HUES6 (cell line): ENCODE results near the gene MESD.

ENCODE experiments used
- H3K27ac ChIP-seq: 2 replicates; pipeline ENCODE4 v1.7.0; 2013; ENCODE audit warnings: low read depth, mild to moderate bottlenecking, low read length, inconsistent platforms
- H3K27me3 ChIP-seq: 2 replicates; pipeline ENCODE4 v1.6.1; 2013; ENCODE audit warnings: low read length; ENCODE audit not compliant: control insufficient read depth, insufficient read depth
- H3K36me3 ChIP-seq: 2 replicates; pipeline ENCODE4 v1.6.1; 2013; ENCODE audit warnings: low read length; ENCODE audit not compliant: control insufficient read depth, insufficient read depth
- H3K4me1 ChIP-seq: 2 replicates; pipeline ENCODE4 v1.6.1; 2013; ENCODE audit warnings: low read length; ENCODE audit not compliant: control insufficient read depth, insufficient read depth
- H3K4me3 ChIP-seq: 2 replicates; pipeline ENCODE4 v1.5.1; 2013; ENCODE audit warnings: low read depth, low read length
- H3K9ac ChIP-seq: one replicate; pipeline ENCODE4 v1.6.1; 2013; ENCODE audit warnings: mild to moderate bottlenecking, low read length
- H3K9me3 ChIP-seq: 2 replicates; pipeline ENCODE4 v1.6.1; 2013; ENCODE audit warnings: low read depth, low read length; ENCODE audit not compliant: control insufficient read depth, insufficient read depth

MESD gene

GRCh38 chr15:80948651-80949292, 40.8 kb downstream of the MESD start:
- Histone ChIP-seq H3K9me3 (no peaks in the 10 kb centered on the region), H3K27me3 (no peaks in the 10 kb centered on the region), H3K9ac (no peak overlapping the region), H3K27ac (no peak overlapping the region), H3K4me3 (no peak overlapping the region), H3K36me3 (peaks cover 54% of the 10 kb centered on the region), H3K4me1 (peaks cover 9% of the 10 kb centered on the region)

GRCh38 chr15:80946576-80946975, 43.0 kb downstream of the MESD start:
- Histone ChIP-seq H3K4me3 (no peak overlapping the region), H3K27ac (no peak overlapping the region), H3K27me3 (no peaks in the 10 kb centered on the region), H3K4me1 (no peaks in the 10 kb centered on the region), H3K9me3 (no peaks in the 10 kb centered on the region), H3K9ac (no peak overlapping the region), H3K36me3 (peaks cover 54% of the 10 kb centered on the region)

DNA sequence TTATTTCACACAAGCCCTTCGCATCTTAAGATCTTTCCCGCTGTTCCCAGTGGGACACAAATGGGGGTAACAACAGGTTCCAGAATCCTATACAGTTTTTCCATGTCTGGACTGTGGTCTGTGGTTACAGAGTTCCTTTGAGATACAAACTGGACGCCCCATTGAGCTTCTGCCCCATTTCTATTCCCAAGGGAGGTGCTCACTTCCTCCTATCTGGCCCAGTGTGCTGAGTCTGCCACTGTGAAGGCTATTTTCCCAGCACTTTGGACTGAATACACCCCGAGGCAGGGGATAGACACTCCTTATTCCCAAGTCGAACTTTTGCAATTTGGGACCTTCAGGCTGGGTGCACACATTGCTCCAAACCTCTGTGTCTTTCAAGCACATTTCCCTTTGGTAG, 44.0 kb downstream of the MESD start:
- Histone ChIP-seq H3K4me1 (no peaks in the 10 kb centered on the region), H3K9me3 (no peaks in the 10 kb centered on the region), H3K36me3 (peaks cover 49% of the 10 kb centered on the region), H3K27me3 (no peaks in the 10 kb centered on the region), H3K9ac (no peak overlapping the region), H3K27ac (no peak overlapping the region), H3K4me3 (no peak overlapping the region)

DNA sequence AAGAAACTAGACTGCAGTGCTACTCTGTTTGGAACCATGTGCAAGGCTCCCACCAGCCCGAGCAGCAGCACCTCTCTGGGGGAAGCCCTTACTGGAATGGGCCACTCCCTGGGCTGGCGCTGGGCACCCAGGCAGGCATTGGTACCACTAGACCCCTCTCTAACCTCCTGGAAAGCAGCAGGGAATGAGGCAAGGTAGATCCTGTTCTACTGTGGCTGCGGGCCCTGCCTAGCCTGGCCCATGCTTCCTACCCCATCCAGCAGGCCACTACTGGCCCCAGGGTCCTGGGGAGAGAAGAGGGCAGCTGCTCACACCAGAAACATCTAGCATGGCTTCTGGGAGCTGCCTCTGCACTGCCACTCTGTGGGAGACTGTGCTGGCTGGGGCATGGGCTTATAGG, 44.8 kb downstream of the MESD start:
- Histone ChIP-seq H3K4me3 (no peak overlapping the region), H3K27me3 (no peaks in the 10 kb centered on the region), H3K36me3 (peaks cover 45% of the 10 kb centered on the region), H3K4me1 (no peaks in the 10 kb centered on the region), H3K9me3 (no peaks in the 10 kb centered on the region), H3K27ac (no peak overlapping the region), H3K9ac (no peak overlapping the region)

DNA sequence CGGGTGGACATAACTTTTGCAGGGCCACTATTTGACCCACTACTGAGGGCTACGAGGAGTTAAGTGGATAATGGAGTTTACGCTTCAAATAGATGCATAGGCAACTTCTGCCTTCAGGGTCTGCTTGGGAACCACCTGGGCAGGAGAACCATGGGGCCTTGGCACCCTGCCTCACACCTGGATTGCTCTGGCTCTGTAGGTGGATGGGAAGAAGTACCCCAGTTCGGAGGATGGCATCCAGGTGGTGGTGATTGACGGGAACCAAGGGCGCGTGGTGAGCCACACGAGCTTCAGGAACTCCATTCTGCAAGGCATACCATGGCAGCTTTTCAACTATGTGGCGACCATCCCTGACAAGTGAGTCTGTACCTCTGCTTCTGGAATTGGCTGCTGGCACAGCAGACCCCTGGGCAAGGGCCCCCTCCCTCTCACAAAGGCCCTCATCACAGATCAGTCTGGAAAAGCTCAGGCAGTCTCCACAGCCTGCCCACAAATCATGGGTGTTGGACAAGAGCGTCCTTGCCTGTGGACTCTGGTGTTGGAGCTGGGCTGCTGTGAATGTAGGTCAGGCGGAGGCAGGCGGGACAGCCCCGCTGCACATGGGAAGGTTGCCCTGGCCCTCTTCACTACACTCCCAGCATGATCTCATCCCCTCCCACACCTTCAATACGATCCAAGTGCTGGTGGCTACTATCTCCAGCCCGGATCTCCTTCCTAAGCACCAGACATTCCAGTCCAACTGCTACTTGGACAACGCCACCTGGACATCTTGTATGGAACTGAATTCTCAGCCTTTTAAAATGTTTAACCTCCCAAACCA, 46.7 kb downstream of the MESD start:
- no peaks in the 10 kb centered on the region for H3K9me3 ChIP-seq

DNA sequence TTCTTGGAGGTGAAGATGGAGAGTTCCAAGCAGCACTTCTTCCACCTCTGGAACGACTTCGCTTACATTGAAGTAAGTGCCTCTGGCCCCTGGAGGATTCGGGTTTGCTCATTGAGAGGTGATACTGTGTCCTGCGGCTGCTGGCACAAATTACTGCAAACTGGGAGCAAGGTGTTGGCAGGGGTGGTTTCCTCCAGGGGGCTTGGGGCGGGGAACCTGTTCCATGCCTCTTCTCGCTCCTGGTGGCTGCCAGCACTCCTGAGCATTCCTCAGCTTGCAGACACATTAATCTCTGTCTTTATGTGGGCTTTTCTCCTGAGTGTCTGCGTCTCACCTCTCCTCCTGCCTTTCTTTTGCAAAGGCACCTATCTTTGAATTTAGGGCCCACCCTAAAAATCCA, 47.4 kb downstream of the MESD start:
- Histone ChIP-seq H3K27ac (no peak overlapping the region), H3K9me3 (no peaks in the 10 kb centered on the region), H3K4me1 (no peaks in the 10 kb centered on the region), H3K4me3 (no peak overlapping the region), H3K9ac (no peak overlapping the region), H3K27me3 (no peaks in the 10 kb centered on the region), H3K36me3 (peaks cover 24% of the 10 kb centered on the region; the same call in 1 of the 2 replicates)

More for the DNA sequence above, 46.7 kb downstream of the MESD start:
- no peaks in the 10 kb centered on the region for H3K4me1 ChIP-seq
- no peak overlapping the region for H3K9ac ChIP-seq
- H3K27ac ChIP-seq: no peak overlapping the region
- H3K4me3 ChIP-seq: no peak overlapping the region
- H3K27me3 ChIP-seq: no peaks in the 10 kb centered on the region
- H3K36me3 ChIP-seq: peaks cover 30% of the 10 kb centered on the region

DNA sequence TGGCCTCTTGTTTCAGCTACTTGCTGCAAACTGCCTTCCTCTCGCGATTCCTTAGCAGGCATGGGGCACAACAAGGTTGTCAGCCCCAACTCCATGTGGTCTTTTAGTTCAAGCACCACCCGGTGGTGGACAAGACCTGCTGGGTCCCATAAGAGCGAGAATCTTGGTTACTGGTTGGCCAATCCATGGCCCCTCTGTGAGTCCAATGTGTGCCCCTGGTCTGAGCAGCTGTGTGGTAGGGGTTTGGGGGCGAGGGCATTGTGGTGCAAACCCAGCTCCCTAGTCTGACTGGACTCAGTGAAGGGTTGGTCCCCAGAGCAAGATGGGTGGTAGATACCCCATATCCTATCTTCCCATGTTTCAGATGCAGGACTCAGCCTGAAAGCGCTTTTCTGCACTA, 48.8 kb downstream of the MESD start:
- H3K36me3 ChIP-seq: 0 out of 2 replicates have a peak, but pooled peaks cover 9% of the 10 kb centered on the region
- H3K9me3 ChIP-seq: no peaks in the 10 kb centered on the region
- no peak overlapping the region for H3K4me3 ChIP-seq
- no peak overlapping the region for H3K27ac ChIP-seq
- no peak overlapping the region for H3K9ac ChIP-seq
- H3K4me1 ChIP-seq: no peaks in the 10 kb centered on the region
- no peaks in the 10 kb centered on the region for H3K27me3 ChIP-seq

GRCh38 chr15:80940331-80940730, 49.3 kb downstream of the MESD start:
- no peak overlapping the region for H3K9ac ChIP-seq
- H3K4me1 ChIP-seq: peaks cover 1% of the 10 kb centered on the region; the same call in 1 of the 2 replicates
- no peak overlapping the region for H3K4me3 ChIP-seq
- H3K27me3 ChIP-seq: no peaks in the 10 kb centered on the region
- no peaks in the 10 kb centered on the region for H3K9me3 ChIP-seq
- no peak overlapping the region for H3K27ac ChIP-seq
- H3K36me3 ChIP-seq: 0 out of 2 replicates have a peak, but pooled peaks cover 9% of the 10 kb centered on the region

DNA sequence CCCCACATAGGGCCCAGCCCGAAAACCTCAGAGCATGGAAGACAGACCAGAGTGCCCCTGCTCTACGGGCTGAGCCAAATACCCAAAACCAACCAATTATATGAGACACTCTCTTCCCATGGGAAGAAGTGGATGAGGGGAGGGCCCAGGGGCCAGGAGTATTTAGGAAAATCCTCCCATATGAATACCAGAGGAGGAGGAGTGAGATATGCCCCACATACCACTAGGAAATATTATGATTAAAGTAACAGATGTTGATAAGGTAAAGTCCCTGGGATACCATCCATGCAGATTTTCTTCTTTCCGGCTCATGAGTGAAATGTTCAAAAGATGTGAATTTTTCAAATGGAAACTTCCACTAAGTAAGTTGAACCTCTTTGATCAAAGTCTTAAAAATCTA, 50.4 kb downstream of the MESD start:
- no peaks in the 10 kb centered on the region for H3K27me3 ChIP-seq
- no peak overlapping the region for H3K4me3 ChIP-seq
- no peak overlapping the region for H3K27ac ChIP-seq
- H3K9ac ChIP-seq: no peak overlapping the region
- no peaks in the 10 kb centered on the region for H3K9me3 ChIP-seq
- H3K4me1 ChIP-seq: peaks cover 11% of the 10 kb centered on the region; the same call in 1 of the 2 replicates
- 0 out of 2 replicates have a peak, but pooled peaks cover 9% of the 10 kb centered on the region for H3K36me3 ChIP-seq

GRCh38 chr15:80937718-80938117, 51.9 kb downstream of the MESD start:
- Histone ChIP-seq H3K9me3 (no peaks in the 10 kb centered on the region), H3K4me1 (peaks cover 11% of the 10 kb centered on the region; the same call in 1 of the 2 replicates), H3K4me3 (no peak overlapping the region), H3K9ac (no peak overlapping the region), H3K36me3 (0 out of 2 replicates have a peak, but pooled peaks cover 9% of the 10 kb centered on the region), H3K27me3 (no peaks in the 10 kb centered on the region), H3K27ac (no peak overlapping the region)
